CD4-positive, alpha-beta T cell treated with Interleukin-21 for 1 hour (primary cell): Measurements from ENCODE around the gene SYT12.
"Not testable (repeated sequence)": the region's sequence is repeated elsewhere in the genome, so short reads cannot be mapped to it uniquely, and the experiment has no call there.

Source experiments
- DNase-seq: peaks from one replicate; pipeline ENCODE4 v3.0.0-alpha.2; 2020

SYT12 gene

DNA sequence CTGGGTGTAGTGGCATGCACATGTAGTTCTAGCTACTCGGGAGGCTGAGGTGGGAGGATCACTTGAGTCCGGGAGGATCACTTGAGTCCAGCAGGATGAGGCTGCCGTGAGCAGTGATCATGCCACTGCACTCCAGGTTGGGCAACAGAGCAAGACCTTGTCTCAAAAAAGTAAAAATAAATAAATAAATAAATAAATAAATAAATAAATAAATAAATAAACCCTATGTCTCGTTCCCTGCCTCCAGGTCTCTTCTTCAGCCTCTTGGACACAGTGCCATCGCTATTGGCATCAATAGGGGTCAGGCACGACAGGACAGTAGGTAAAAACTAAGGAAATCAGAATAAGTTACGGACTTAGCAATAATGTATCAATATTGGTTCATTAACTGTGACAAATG is 23.4 kb upstream of the SYT12 start:
- no peak for DNase-seq

DNA sequence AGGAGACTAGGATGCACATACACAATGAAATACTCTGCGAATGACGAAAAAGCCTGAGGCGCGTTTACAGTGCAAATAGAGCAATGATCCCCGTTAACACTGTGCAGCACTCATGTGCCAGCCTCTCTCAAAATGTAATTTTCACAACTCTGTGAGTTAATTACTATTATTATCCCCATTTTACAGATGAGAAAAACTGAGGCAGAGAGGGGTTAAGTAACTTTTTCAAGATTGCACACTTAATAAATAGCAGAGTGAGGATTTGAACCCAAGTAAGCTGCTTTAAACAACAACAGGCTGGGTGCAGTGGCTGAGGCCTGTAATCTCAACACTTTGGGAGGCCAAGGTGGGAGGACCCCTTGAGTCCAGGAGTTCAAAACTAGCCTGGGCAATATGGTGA is 21.6 kb upstream of the SYT12 start:
- no peak for DNase-seq

DNA sequence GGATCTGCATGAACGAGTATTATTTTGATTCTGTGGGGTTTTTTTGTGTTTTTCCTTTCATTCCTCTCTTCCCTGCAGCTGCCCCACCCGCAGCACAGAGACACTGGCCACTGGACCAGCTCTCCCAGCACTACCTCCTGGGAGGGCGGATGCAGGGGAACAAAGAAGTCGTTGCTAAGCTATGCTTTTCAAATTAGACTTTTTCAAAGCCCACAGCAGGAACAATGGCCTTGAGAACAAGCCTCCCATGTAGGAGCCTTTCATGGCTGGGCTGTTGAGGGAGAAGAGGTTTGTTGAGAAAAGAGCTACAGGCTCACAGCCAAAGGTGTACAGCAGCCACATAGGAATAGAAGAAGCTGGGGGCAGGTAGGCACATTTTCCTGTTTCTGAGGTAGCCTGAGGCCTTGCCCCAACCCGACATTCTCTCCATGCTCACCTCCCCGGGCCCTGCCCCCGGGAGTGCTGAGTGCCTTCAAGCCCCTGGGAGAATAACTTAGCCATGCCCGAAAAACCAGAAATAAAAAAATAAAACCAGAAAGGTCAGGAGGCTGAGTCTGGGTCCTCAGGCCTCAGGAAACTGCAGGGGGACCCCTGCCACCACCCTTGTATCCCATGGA is 20.5 kb upstream of the SYT12 start:
- DNase-seq = no peak

GRCh38 chr11:67002921-67003411 is 20.0 kb upstream of the SYT12 start:
- no peak for DNase-seq

DNA sequence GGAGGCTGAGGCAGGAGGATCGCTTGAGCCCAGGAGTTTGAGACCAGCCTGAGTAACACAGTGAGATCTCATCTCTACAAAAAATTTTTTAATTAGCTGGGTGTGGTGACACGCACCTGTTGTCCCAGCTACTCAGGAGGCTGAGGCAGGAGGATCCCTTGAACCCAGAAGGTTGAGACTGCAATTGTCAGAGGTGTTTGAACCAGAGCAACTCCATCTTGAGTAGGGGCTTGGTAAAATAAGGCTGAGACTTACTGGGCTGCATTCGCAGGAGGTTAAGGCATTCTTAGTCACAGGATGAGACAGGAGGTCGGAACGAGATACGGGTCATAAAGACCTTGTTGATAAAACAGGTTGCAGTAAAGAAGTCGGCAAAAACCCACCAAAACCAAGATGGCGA is 17.7 kb upstream of the SYT12 start:
- DNase-seq = not testable (repeated sequence)

DNA sequence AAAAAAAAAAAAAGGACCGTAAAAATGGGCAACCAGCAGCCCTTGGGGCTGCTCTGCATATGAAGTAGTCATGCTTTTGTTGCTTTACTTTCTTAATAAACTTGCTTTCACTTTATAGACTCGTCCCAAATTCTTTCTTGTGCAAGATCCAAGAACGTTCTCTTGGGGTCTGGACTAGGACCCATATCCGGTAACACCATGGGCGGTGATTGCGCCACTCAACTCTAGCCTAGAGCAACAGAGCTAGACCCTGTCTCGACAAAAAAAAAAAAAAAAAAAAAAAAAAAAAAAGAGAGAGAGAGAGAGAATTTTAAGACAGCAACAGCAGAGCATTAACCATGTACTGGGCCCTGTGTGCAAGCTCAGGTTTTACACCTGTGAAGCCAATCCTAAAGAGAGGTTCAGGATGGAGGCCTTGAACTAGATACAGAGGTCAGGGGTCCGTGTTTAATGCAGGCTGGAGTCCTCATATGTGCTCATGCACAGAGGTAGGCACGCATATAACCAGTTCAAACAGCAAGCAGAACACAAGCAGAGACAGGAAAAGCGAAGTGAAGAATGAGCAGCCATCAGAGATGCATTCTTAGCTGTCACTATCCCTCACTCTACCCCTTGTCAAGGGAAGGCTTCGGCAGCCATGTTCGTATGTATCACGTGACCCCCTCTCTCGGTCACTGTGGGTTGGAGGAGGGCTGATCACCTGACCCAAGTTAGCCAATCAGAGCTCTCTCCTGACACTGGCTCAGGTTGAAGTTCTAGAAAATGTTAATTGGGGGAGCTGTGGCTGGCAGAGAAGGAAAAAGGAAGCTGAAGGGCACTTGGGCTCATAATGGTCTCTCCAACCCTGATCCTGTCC is 16.7 kb upstream of the SYT12 start:
- DNase-seq = peak; percentile 21

- DNase-seq = no peak
Observed at GRCh38 chr11:67007126-67007525, 15.8 kb upstream of the SYT12 start.

- DNase-seq = no peak
Observed at GRCh38 chr11:67010296-67010905, 12.5 kb upstream of the SYT12 start.

DNA sequence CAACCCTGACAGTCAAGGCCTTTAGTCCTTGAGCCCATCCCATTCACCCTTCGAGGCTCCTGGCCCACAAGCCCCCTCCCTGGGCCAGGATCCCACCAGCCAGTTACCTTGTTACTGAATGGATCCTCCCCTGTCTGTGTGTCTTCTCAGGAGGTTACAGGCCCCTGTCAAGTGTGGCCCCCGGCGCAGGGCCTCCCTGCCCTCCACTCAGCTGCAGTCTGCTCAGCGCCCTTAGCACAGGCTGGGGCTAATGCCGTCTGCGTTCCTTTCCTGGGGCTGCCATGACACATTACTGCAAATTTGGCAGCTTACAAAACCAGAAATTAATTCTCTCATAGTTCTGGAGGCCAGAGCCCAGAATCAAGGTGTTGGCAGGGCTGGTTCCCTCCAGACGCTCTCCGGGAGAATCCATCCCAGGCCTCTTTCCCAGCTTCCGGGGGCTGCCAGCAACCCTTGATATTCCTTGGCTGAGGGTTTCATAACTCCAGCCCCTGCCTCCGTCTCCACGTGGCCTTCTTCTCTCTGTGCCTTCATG is 9.4 kb upstream of the SYT12 start:
- no peak for DNase-seq

DNA sequence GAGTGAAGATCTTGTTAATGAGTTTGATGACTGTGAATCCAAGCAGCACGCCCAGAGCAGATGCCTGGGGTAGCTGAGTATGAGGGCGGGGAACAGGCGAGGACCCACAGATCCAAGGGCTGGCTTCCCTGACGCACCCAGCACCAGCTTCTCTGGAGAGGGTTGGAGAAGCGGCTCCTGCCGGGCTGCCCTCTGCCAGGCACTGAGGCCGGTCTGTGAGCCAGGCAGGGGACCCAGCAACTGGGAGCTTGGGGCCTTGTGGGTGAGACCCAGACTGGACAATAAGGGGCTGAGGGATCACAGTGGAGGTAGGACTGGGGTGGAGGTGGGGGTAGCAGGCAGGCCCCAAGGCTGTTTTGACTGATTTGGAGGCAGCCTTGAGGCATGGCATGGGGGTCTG is 8.6 kb upstream of the SYT12 start:
- no peak for DNase-seq

DNA sequence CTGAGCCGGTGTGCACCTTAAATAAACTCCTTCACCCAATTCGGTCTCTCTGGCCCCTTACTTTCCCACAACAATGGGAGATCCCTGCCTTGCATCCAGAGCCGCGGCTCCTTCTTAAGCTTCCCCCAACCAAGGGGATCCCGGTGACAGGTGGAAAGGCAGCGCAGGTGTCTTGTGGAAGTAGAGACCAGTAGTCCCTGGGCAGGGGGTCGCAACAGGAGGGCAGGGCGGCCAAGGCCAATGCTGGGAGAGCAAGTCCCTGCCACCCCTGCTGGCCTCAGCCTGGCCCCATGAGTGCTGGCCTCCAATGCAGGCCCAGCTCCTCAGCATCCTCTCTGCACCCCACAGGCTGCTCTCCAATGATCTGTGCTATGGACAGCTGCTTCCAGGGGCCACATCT is 7.9 kb upstream of the SYT12 start:
- no peak for DNase-seq

- no peak for DNase-seq
Observed at GRCh38 chr11:67016550-67016949, 6.4 kb upstream of the SYT12 start.

DNA sequence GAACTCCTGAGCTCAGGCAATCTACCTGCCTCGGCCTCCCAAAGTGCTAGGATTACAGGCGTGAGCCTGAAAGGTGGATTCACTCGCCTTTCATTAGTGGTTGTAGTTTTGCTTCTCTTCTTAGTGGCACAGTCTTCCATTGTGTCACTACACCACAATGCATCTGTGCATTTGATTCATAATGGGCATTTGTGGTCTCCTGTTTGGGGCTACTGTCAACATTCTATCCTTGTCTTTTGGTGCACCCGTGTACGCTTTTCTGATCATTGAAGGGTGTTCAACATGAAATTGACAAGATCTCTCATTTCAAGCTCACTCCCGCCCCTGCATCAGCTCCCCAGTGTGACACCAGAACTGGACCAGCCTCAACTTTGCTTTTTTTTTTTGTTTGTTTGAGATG is 2.0 kb upstream of the SYT12 start:
- DNase-seq = no peak

- no peak for DNase-seq
Observed at GRCh38 chr11:67022341-67022933, 497 bp upstream of the SYT12 start.

- DNase-seq = no peak
Observed at GRCh38 chr11:67023957-67024353, 1.0 kb downstream of the SYT12 start.

DNA sequence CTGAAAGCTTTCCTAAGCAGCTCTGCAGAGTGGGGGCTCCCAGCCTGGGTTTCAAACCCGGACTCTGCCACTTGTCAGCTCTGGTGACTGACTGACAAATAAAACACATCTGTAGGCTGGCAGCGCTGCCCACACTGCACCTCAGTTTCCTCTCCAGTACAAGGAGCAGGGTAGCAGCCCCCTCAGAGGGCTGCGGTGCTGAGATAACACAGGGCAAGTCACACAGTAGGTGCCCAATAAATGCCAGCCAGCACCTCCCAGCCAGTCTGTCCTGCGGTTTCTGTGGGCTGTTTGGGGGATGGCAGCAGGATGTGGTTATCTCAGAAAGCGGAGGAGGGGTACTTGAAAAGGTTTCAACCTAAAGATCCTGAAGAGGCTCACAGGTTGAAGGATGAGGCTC is 1.5 kb downstream of the SYT12 start:
- peak; percentile 66 for DNase-seq

DNA sequence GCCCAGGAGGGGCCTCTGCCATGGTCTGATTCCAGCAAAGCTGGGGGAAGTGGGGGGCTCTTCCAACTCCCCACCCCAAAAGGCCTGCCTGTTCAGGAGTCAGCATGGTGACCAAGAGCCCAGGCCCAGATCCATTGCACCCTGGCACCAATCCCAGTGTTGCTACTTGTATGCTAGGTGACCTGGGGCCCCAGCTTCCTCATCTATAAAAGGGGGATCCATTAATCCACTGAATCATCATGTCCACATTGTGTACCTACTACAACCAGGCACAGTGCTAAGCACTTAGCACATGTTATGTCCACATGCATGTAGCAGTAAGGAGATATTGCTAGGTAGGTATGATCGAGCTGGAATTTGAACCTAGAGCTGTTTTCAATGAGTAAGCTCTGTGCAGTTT is 2.0 kb downstream of the SYT12 start:
- no peak for DNase-seq

- no peak for DNase-seq
Observed at GRCh38 chr11:67025750-67026149, 2.8 kb downstream of the SYT12 start.

GRCh38 chr11:67026941-67027340 is 4.0 kb downstream of the SYT12 start:
- DNase-seq = no peak

- no peak for DNase-seq
Observed at GRCh38 chr11:67027483-67027930, 4.6 kb downstream of the SYT12 start.

- no peak for DNase-seq
Observed at GRCh38 chr11:67027943-67028542, 5.1 kb downstream of the SYT12 start.

GRCh38 chr11:67029146-67029545 is 6.2 kb downstream of the SYT12 start:
- no peak for DNase-seq

DNA sequence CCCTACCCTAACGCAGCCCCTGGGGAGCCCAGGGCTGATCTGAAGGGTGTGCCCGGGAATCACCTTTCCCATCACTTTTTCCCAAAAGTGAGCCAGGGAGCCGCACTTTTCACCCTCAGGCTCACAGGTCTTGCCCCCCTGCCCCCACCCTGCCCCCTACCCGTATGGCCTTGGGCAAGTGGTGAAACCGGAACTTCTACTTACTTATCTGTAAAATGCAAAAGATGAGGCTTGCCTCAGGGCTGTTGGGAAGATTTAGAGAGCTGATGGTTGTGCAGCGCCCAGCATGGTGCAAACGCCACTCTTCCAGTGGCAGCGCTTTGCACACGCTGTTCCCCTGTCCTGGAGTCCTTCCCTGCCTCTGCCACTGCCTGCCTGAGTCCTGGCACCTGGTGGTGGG is 8.0 kb downstream of the SYT12 start:
- no peak for DNase-seq
